ENCODE measurements around the gene QKI.

DNA sequence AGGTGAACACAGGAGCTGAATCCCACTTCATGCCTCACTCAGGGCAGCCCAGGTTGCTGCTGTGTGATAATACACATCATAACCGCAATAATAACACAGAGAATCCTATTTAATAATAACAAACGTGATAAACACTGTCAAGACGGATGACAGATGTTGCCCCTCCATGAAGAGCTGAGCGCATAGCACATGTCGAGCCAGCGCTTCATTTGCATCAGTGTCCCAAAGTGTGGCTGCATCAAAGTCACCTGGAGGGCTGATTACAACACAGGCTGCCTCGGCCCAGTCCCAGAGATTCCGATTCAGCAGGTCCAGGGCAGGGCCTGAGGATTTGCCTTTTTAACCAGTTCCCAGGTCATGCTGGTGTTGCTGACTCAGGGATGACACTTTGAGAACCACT, 198.5 kb downstream of the QKI start:
- TF ChIP-seq, protein P1, sequence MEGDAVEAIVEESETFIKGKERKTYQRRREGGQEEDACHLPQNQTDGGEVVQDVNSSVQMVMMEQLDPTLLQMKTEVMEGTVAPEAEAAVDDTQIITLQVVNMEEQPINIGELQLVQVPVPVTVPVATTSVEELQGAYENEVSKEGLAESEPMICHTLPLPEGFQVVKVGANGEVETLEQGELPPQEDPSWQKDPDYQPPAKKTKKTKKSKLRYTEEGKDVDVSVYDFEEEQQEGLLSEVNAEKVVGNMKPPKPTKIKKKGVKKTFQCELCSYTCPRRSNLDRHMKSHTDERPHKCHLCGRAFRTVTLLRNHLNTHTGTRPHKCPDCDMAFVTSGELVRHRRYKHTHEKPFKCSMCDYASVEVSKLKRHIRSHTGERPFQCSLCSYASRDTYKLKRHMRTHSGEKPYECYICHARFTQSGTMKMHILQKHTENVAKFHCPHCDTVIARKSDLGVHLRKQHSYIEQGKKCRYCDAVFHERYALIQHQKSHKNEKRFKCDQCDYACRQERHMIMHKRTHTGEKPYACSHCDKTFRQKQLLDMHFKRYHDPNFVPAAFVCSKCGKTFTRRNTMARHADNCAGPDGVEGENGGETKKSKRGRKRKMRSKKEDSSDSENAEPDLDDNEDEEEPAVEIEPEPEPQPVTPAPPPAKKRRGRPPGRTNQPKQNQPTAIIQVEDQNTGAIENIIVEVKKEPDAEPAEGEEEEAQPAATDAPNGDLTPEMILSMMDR (conservative IDR thresholded peaks at IDR 0.05) = no peak
- no peak for TF ChIP-seq EZH2 (IDR thresholded peaks at IDR 0.05; ENCODE audit: low read depth)

Data from PC-9 (cell line).